Measurements from ENCODE around the gene ERC2. TPM values are rescaled to one million over a fixed set of nuclear protein-coding genes. Genes with fewer than 3 reads are reported as not detected.

The ERC2 gene
- total RNA-seq, 1 experiment from 2014 or later: 0.90 TPM

DNA sequence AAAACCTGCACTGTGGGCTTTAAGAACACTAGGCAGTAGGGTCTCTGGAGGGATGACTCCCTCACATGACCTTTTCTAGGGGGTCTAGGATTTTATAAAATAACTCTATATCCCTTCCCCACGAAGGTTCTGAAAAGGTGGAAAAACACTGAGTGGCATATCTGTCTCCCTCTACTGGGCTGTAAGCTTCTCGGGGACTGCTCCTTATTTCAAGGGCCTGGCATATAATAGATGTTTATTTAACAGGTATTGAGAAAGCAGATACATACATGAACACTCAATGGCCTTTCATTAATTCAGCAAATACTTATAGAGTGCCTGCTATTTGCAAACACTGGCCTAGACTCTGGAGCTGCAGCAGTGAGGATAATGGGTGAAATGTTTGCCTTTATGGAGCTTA lies 834.9 kb downstream of the ERC2 start:
- TF ChIP-seq CTCF (conservative IDR thresholded peaks at IDR 0.05; ENCODE audit: low read depth, low read length): 0 out of 2 replicates have a peak, but pooled peaks have one; percentile 15
- TF ChIP-seq EZH2 (IDR thresholded peaks at IDR 0.05; ENCODE audit: borderline replicate concordance, low read depth, low read length, poor library complexity, severe bottlenecking): no peak
- CTCF ChIA-PET: no interaction called here
- H3K27me3 ChIP-seq (replicated peaks; ENCODE audit: insufficient read depth, low read depth, low read length, poor library complexity): no peaks in the 10 kb centered on the region
- H3K36me3 ChIP-seq (ENCODE audit: insufficient read depth, low read length, poor library complexity, severe bottlenecking): no peaks in the 10 kb centered on the region
- intact Hi-C loops (cut with micrococcal nuclease; ENCODE audit: unreplicated experiment): no loop called here
- no peak overlapping the region for H3K27ac ChIP-seq (ENCODE audit: low read depth, low read length, poor library complexity, severe bottlenecking)
- POLR2A ChIA-PET (ENCODE audit: low non-redundant PET): no interaction called here
- no peak for DNase-seq (ENCODE audit: low spot score)
- H3K9me3 ChIP-seq (ENCODE audit: low read depth, low read length, poor library complexity, severe bottlenecking): no peaks in the 10 kb centered on the region
- no peaks in the 10 kb centered on the region for H3K4me1 ChIP-seq (ENCODE audit: insufficient read depth, low read length, poor library complexity, severe bottlenecking)
- no TSS peak for BruUV-seq (replicated peaks)
- no peak overlapping the region for H3K4me3 ChIP-seq (ENCODE audit: low read depth, low read length, poor library complexity, severe bottlenecking)

GRCh38 chr3:55631766-55632331 lies 836.4 kb downstream of the ERC2 start:
- no TSS peak for BruUV-seq (replicated peaks)
- POLR2A ChIA-PET (ENCODE audit: low non-redundant PET): no interaction called here
- TF ChIP-seq EZH2 (IDR thresholded peaks at IDR 0.05; ENCODE audit: borderline replicate concordance, low read depth, low read length, poor library complexity, severe bottlenecking): no peak
- no peak for TF ChIP-seq CTCF (conservative IDR thresholded peaks at IDR 0.05; ENCODE audit: low read depth, low read length)

DNA sequence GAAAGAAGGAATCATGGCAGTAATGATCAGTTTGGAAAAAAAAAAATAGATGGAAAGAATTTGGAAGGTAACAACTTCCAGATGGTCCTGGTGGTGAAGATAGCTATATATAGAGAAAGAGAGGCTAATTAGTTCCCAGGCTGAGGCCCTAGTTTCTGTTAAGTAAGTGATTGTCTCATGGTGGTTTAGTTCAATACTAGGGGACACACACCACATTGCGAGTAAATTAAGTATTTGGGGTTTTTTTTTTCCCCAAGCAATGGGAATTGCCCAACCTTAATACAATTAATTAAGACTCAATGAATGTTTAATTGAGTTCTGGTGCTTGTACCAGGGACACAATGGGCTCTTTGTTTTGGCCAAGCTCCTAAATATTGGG lies 837.4 kb downstream of the ERC2 start:
- DNase-seq (ENCODE audit: low spot score): no peak
- H3K27me3 ChIP-seq (replicated peaks; ENCODE audit: insufficient read depth, low read depth, low read length, poor library complexity): no peaks in the 10 kb centered on the region
- no peak for TF ChIP-seq CTCF (conservative IDR thresholded peaks at IDR 0.05; ENCODE audit: low read depth, low read length)
- TF ChIP-seq EZH2 (IDR thresholded peaks at IDR 0.05; ENCODE audit: borderline replicate concordance, low read depth, low read length, poor library complexity, severe bottlenecking): no peak
- intact Hi-C loops (cut with micrococcal nuclease; ENCODE audit: unreplicated experiment): no loop called here
- no peak overlapping the region for H3K4me3 ChIP-seq (ENCODE audit: low read depth, low read length, poor library complexity, severe bottlenecking)
- no peaks in the 10 kb centered on the region for H3K36me3 ChIP-seq (ENCODE audit: insufficient read depth, low read length, poor library complexity, severe bottlenecking)
- no peak overlapping the region for H3K27ac ChIP-seq (ENCODE audit: low read depth, low read length, poor library complexity, severe bottlenecking)
- BruUV-seq (replicated peaks): no TSS peak
- no peaks in the 10 kb centered on the region for H3K9me3 ChIP-seq (ENCODE audit: low read depth, low read length, poor library complexity, severe bottlenecking)
- CTCF ChIA-PET: no interaction called here
- POLR2A ChIA-PET (ENCODE audit: low non-redundant PET): no interaction called here
- H3K4me1 ChIP-seq (ENCODE audit: insufficient read depth, low read length, poor library complexity, severe bottlenecking): no peaks in the 10 kb centered on the region

More at GRCh38 chr3:55631766-55632331, 836.4 kb downstream of the ERC2 start:
- Histone ChIP-seq H3K27me3 (replicated peaks; ENCODE audit: insufficient read depth, low read depth, low read length, poor library complexity) (no peaks in the 10 kb centered on the region), H3K36me3 (ENCODE audit: insufficient read depth, low read length, poor library complexity, severe bottlenecking) (no peaks in the 10 kb centered on the region), H3K4me3 (ENCODE audit: low read depth, low read length, poor library complexity, severe bottlenecking) (no peak overlapping the region), H3K27ac (ENCODE audit: low read depth, low read length, poor library complexity, severe bottlenecking) (no peak overlapping the region), H3K4me1 (ENCODE audit: insufficient read depth, low read length, poor library complexity, severe bottlenecking) (no peaks in the 10 kb centered on the region), H3K9me3 (ENCODE audit: low read depth, low read length, poor library complexity, severe bottlenecking) (no peaks in the 10 kb centered on the region)
- no peak for DNase-seq (ENCODE audit: low spot score)
- CTCF ChIA-PET: no interaction called here
- intact Hi-C loops (cut with micrococcal nuclease; ENCODE audit: unreplicated experiment): no loop called here

Data from A673 (cell line).